GM21528 (cell line): ENCODE results near the gene GPR75.

Experiments
- ATAC-seq: cut with Tn5 transposase; IDR thresholded peaks from one replicate; pipeline ENCODE4 v1.9.1; 2021; ENCODE audit warnings: mild to moderate bottlenecking, moderate library complexity; ENCODE audit not compliant: unreplicated experiment, low FRiP score

Gene GPR75

GRCh38 chr2:53811601-53812000 is 48.2 kb downstream of the GPR75 start:
- ATAC-seq = no peak
